ENCODE measurements around the gene BDKRB1.

Gene BDKRB1

GRCh38 chr14:96265383-96266095, 9.5 kb downstream of the BDKRB1 start:
- Histone ChIP-seq H3K4me2 (ENCODE audit: insufficient read depth, low read length) (no peak overlapping the region), H3K9ac (ENCODE audit: low read depth, low read length) (no peak overlapping the region), H3K4me3 (ENCODE audit: low read depth in 1 of 2, low read length in 2 of 2) (no peak overlapping the region), H3K36me3 (ENCODE audit: insufficient read depth, low read length) (no peaks in the 10 kb centered on the region), H3K9me3 (ENCODE audit: insufficient read depth, low read length, severe bottlenecking) (no peaks in the 10 kb centered on the region), H3K27me3 (ENCODE audit: insufficient read depth, low read length, poor library complexity) (peaks cover 4% of the 10 kb centered on the region), H2AFZ (ENCODE audit: low read depth, low read length) (no peak overlapping the region), H3K79me2 (ENCODE audit: insufficient read depth, low read length) (no peaks in the 10 kb centered on the region), H3K4me1 (ENCODE audit: insufficient read depth, low read length) (no peaks in the 10 kb centered on the region), H3K27ac (ENCODE audit: low read length) (no peak overlapping the region), H4K20me1 (ENCODE audit: insufficient read depth, low read length) (no peaks in the 10 kb centered on the region)
- ATAC-seq (ENCODE audit: insufficient read depth, low read depth) (no peak), DNase-seq (no peak)
- no peak for TF ChIP-seq CTCF (IDR thresholded peaks at IDR 0.05; ENCODE audit: borderline replicate concordance, extremely low read depth, low read length, poor library complexity, severe bottlenecking)
- no peak for TF ChIP-seq EZH2 (IDR thresholded peaks at IDR 0.05; ENCODE audit: borderline replicate concordance, low read depth, low read length, severe bottlenecking)

GRCh38 chr14:96267336-96267735, 11.3 kb downstream of the BDKRB1 start:
- H3K27me3 ChIP-seq (ENCODE audit: insufficient read depth, low read length, poor library complexity) = no peaks in the 10 kb centered on the region
- ATAC-seq (ENCODE audit: insufficient read depth, low read depth) (no peak), DNase-seq (no peak)
- TF ChIP-seq CTCF (IDR thresholded peaks at IDR 0.05; ENCODE audit: borderline replicate concordance, extremely low read depth, low read length, poor library complexity, severe bottlenecking) (no peak), EZH2 (IDR thresholded peaks at IDR 0.05; ENCODE audit: borderline replicate concordance, low read depth, low read length, severe bottlenecking) (no peak)
- no peak overlapping the region for H3K27ac ChIP-seq (ENCODE audit: low read length)
- no peaks in the 10 kb centered on the region for H3K36me3 ChIP-seq (ENCODE audit: insufficient read depth, low read length)
- no peaks in the 10 kb centered on the region for H3K4me1 ChIP-seq (ENCODE audit: insufficient read depth, low read length)
- H3K9me3 ChIP-seq (ENCODE audit: insufficient read depth, low read length, severe bottlenecking) = no peaks in the 10 kb centered on the region
- no peaks in the 10 kb centered on the region for H4K20me1 ChIP-seq (ENCODE audit: insufficient read depth, low read length)
- H2AFZ ChIP-seq (ENCODE audit: low read depth, low read length) = no peak overlapping the region
- no peaks in the 10 kb centered on the region for H3K79me2 ChIP-seq (ENCODE audit: insufficient read depth, low read length)
- no peak overlapping the region for H3K4me2 ChIP-seq (ENCODE audit: insufficient read depth, low read length)
- H3K9ac ChIP-seq (ENCODE audit: low read depth, low read length) = no peak overlapping the region
- no peak overlapping the region for H3K4me3 ChIP-seq (ENCODE audit: low read depth in 1 of 2, low read length in 2 of 2)

GRCh38 chr14:96267916-96268315, 11.9 kb downstream of the BDKRB1 start:
- H3K9me3 ChIP-seq (ENCODE audit: insufficient read depth, low read length, severe bottlenecking) = no peaks in the 10 kb centered on the region
- no peaks in the 10 kb centered on the region for H3K79me2 ChIP-seq (ENCODE audit: insufficient read depth, low read length)
- H4K20me1 ChIP-seq (ENCODE audit: insufficient read depth, low read length) = no peaks in the 10 kb centered on the region
- TF ChIP-seq CTCF (IDR thresholded peaks at IDR 0.05; ENCODE audit: borderline replicate concordance, extremely low read depth, low read length, poor library complexity, severe bottlenecking) = no peak
- TF ChIP-seq EZH2 (IDR thresholded peaks at IDR 0.05; ENCODE audit: borderline replicate concordance, low read depth, low read length, severe bottlenecking) = no peak
- no peak overlapping the region for H3K9ac ChIP-seq (ENCODE audit: low read depth, low read length)
- H2AFZ ChIP-seq (ENCODE audit: low read depth, low read length) = no peak overlapping the region
- no peaks in the 10 kb centered on the region for H3K27me3 ChIP-seq (ENCODE audit: insufficient read depth, low read length, poor library complexity)
- H3K27ac ChIP-seq (ENCODE audit: low read length) = no peak overlapping the region
- no peak for DNase-seq
- no peaks in the 10 kb centered on the region for H3K4me1 ChIP-seq (ENCODE audit: insufficient read depth, low read length)
- ATAC-seq (ENCODE audit: insufficient read depth, low read depth) = no peak
- H3K4me3 ChIP-seq (ENCODE audit: low read depth in 1 of 2, low read length in 2 of 2) = no peak overlapping the region
- no peak overlapping the region for H3K4me2 ChIP-seq (ENCODE audit: insufficient read depth, low read length)
- H3K36me3 ChIP-seq (ENCODE audit: insufficient read depth, low read length) = no peaks in the 10 kb centered on the region
